Fibroblast of skin of left quadriceps (primary cell): ENCODE results near the gene MOSPD3.

Source experiments
- DNase-seq, 2 experiments: peaks; one replicate each; pipeline ENCODE4 v3.0.0-alpha.2; 2013; ENCODE audit warnings: low read depth in 2 of 2

MOSPD3 gene

DNA sequence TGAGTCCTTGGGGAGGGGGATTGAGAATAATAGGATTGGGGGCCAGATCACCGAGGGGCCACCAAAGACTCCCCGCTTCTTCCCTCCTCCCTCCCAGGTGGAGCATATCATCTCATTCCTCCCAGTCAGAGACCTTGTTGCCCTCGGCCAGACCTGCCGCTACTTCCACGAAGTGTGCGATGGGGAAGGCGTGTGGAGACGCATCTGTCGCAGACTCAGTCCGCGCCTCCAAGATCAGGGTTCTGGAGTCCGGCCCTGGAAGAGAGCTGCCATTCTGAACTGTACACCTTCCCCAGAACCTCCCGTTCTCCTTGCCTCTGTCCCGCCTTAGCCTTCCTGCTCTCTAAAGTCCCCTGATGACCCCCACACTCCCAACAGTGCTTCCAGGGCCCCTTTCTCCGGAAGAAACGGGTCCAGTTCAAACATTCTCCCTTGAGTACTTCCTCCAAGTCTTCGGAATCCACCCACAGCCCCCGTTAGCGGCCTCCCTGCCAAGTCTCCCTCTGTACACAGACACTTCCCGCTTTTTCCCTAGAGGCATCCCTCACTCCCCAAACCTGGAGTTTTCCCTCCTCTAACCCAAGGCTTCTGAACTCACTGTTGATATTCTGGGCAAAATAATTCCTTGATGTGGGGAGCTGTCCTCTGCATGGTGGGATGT, 22.1 kb upstream of the MOSPD3 start:
- DNase-seq: no peak

DNA sequence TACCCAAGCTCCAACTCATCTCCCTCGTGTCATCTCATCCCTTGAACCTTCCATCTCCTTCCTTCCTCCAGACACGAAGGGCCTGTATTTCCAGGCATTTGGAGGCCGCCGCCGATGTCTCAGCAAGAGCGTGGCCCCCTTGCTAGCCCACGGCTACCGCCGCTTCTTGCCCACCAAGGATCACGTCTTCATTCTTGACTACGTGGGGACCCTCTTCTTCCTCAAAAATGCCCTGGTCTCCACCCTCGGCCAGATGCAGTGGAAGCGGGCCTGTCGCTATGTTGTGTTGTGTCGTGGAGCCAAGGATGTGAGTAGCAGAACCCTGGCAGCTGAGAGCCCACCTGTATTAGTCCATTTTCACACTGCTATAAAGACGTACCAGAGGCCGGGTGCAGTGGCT, 20.7 kb upstream of the MOSPD3 start:
- DNase-seq: no peak

DNA sequence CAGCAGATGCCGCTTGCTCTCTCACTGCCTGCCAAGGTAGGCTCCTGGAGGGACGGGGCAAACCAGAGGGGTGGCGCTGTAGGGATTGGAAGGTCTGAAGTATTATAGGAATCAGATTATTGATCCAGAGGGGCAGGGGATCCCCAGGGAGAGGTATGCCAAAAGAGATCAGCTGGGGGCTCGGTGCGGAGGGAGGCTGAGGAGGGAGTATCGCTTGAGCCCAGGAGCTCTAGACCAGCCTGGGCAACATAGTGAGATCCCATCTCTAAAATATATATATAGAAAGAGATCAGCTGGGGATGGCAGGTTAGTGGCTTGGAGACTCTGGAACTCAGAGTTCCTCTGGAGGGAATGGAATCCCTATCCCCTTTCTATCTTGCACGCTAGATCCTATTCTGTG, 17.2 kb upstream of the MOSPD3 start:
- DNase-seq: no peak

- DNase-seq: no peak
Observed at GRCh38 chr7:100598425-100598824, 13.9 kb upstream of the MOSPD3 start.

- no peak for DNase-seq
Observed at GRCh38 chr7:100599911-100600729, 12.2 kb upstream of the MOSPD3 start.

DNA sequence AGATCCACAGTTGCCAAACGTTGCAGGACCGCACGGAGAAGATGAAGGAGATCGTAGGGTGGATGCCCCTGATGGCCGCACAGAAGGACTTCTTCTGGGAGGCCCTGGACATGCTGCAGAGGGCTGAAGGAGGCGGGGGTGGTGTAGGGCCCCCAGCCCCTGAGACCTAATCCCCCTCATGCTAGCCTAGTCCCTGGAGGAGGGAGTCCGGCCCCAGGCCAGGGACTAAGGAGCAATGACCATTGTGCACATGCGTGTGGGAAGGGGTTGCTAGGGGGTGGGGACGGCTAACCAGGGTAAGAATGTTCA, 11.7 kb upstream of the MOSPD3 start:
- DNase-seq: no peak

- peak; percentile 90 to 93 for DNase-seq
Observed at GRCh38 chr7:100602889-100603725, 9.2 kb upstream of the MOSPD3 start.

- DNase-seq: no peak
Observed at GRCh38 chr7:100603726-100604027, 8.7 kb upstream of the MOSPD3 start.

DNA sequence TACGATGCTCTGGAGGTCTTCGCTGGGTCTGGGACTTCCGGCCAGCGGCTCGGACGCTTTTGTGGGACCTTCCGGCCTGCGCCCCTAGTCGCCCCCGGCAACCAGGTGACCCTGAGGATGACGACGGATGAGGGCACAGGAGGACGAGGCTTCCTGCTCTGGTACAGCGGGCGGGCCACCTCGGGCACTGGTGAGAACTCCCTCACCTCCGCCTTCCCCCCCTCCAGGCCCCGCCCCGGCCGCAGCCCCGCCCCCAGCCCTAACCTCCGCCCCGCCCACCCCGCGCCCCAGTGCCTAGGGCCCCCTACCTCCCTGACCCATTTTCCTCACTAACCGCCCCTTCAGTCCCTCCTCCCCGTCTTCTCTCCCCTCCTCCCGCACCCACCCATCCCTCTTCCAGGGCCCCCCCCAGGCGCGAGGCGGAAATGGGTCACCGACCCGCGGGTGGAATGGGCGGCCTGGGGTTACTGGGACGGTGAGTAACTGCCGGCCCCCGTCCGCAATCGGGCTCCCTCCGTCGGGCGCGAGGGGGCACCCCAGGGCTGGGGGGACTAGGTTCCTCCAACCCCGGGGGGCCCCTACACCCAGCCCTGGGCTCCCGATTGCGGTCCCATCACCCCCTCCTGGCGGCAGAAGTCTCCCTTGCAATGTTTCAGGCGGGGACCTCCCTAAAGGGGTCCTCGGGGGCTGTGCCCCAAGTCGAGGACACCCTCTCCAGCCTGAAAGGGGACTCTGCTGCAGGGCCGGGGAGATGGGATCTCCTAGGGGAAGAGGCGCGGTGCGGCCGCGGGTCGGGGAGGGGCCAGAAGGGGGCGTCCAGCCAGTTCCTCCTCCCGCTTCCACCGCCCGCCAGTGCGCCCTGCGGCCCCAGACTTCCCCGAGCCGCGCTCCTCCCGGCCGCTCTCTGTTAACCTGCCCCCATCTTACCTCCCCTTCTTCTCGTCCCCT, 8.0 kb upstream of the MOSPD3 start:
- peak; percentile 42 to 50 for DNase-seq

GRCh38 chr7:100604976-100605911, 7.1 kb upstream of the MOSPD3 start:
- DNase-seq: no peak

GRCh38 chr7:100606313-100606712, 6.0 kb upstream of the MOSPD3 start:
- DNase-seq: no peak

- DNase-seq: no peak
Observed at GRCh38 chr7:100607111-100607510, 5.2 kb upstream of the MOSPD3 start.

GRCh38 chr7:100609958-100610357, 2.4 kb upstream of the MOSPD3 start:
- DNase-seq: no peak

- no peak for DNase-seq
Observed at GRCh38 chr7:100612730-100613390, 520 bp downstream of the MOSPD3 start.

DNA sequence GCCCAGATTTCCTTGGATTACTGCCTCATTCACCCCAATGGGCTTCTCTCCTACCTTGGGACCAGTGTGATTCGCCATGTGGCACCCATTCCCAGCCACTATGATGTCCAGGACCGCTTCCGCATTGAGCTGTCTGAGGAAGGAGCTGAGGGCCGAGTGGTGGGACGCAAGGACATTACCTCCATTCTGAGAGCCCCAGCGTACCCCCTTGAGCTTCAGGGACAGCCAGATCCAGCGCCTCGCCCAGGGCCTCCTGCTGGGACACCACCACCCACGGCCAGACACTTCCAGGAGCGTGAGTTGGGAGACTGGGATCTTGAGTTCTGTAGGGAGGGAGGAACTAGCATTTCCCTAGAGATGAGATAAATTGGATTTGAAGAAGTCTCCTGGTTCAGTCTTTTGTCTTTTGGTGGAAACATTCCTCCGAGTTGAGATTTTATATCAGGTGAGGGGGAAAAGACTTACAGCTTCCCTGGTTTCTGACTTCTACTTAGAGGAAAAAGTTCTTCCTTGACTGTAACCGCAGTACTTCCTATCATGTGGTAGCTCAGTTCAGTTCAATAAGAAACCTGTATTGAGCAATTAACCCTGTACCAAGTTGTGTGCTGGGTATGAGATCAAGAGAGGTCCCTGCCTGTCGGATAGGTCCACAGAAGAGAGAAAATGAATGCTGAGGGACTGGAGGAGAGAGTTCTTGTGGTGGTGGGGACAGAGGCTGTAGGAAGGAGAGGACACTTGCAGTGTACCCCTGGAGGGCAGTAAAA, 1.3 kb downstream of the MOSPD3 start:
- no peak for DNase-seq

DNA sequence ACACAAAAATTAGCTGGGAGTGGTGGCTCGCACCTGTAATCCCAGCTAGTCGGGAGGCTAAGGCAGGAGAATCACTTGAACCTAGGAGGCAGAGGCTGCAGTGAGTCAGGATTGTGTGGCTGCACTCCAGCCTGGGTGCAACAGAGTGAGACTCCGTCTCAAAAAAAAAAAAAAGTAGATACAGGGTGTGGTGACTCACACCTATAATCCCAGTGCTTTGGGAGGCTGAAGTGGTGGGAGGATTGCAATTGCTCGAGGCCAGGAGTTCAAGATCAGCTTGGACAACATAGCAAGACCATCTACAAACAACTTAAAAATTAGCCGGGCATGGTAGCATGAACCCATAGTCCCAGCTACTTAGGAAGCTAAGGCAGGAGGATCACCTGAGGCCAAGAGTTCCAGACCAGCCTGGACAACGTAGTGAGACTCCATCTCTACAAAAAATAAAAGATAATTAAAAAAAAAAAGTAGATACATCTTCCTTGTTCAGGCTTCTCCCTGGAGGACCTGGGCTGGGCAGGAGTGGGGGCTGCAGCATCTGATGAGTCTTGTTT, 2.0 kb downstream of the MOSPD3 start:
- DNase-seq: no peak

DNA sequence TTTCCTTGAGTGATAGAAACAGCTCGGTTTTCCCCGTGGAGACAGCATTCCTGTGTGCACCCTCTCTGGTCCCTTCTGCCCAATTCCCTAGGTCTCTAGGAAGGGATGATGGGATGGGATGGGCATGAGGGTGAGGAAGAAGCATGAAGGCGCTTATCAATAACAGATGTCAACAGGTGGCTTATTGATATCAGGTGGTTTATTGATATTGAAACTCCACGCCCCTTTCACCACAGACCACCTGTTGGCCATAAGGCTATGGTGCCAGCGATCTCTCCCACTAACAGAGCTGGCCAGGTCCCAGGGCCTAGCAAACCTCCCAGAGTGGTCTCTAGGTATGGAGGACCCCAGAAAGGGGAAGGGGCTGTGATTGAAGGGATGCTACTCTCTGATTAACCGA, 7.9 kb downstream of the MOSPD3 start:
- DNase-seq: no peak

GRCh38 chr7:100620804-100621203, 8.5 kb downstream of the MOSPD3 start:
- no peak for DNase-seq

DNA sequence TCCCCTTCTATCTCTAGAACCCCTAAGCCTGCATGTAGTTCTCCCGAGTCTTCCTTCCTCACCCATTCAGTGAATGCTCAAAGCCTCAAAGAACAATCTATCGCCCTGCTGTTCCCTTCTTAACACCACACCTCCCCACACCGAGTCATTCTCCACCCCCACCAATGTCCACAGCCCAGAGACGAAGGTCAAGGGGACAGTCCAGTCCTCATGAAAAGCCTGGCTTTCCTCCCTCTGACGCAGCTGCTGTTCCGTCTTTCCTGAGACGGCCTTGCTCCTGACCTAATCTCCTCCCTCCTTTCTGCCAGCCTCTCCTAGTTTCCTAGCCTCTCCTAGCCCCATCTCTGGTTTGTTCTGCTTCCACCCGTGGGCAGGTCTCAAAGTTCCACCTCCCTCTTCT, 9.2 kb downstream of the MOSPD3 start:
- DNase-seq: no peak
